KMS-11 (cell line): ENCODE data around the gene RPL27A.
A peak's percentile ranks its signal among the peaks of the same experiment; 100 is the strongest.

ENCODE experiments used
- H2AFZ ChIP-seq: fragments of 200-600 bp; sonication (generic); 2 replicates; pipeline ENCODE4 v1.6.1; 2016; ENCODE audit warnings: antibody characterized with exemption, mixed run types, low read depth
- H3K27ac ChIP-seq: fragments of 200-600 bp; sonication (generic); 2 replicates; pipeline ENCODE4 v1.6.1; 2016; ENCODE audit warnings: mild to moderate bottlenecking, mixed run types
- H3K27me3 ChIP-seq: fragments of 200-600 bp; sonication (generic); 2 replicates; pipeline ENCODE4 v1.6.1; 2017; ENCODE audit warnings: mild to moderate bottlenecking, low read depth, mixed run types, moderate library complexity; ENCODE audit not compliant: insufficient read depth
- H3K36me3 ChIP-seq: fragments of 200-600 bp; sonication (generic); 2 replicates; pipeline ENCODE4 v1.6.1; 2017; ENCODE audit warnings: mild to moderate bottlenecking, mixed run types; ENCODE audit not compliant: insufficient read depth
- H3K4me1 ChIP-seq: fragments of 200-600 bp; sonication (generic); 2 replicates; pipeline ENCODE4 v1.6.1; 2016; ENCODE audit warnings: mild to moderate bottlenecking, low read depth, mixed run types; ENCODE audit not compliant: poor library complexity, severe bottlenecking
- H3K4me2 ChIP-seq: fragments of 200-600 bp; sonication (generic); 2 replicates; pipeline ENCODE4 v1.7.0; 2016; ENCODE audit warnings: mild to moderate bottlenecking, mixed run types
- H3K4me3 ChIP-seq: fragments of 200-600 bp; sonication (generic); IDR thresholded peaks from 2 replicates; pipeline ENCODE4 v1.6.1; 2017; ENCODE audit warnings: low read depth, low read length, mixed read lengths; ENCODE audit not compliant: insufficient read depth
- H3K79me2 ChIP-seq: fragments of 200-600 bp; sonication (generic); 2 replicates; pipeline ENCODE4 v1.6.1; 2016; ENCODE audit warnings: low read depth, mixed run types; ENCODE audit not compliant: insufficient read depth
- H3K9ac ChIP-seq: fragments of 200-600 bp; sonication (generic); 2 replicates; pipeline ENCODE4 v1.6.1; 2016; ENCODE audit warnings: mild to moderate bottlenecking, mixed run types
- H4K20me1 ChIP-seq: fragments of 200-600 bp; sonication (generic); 2 replicates; pipeline ENCODE4 v1.6.1; 2016; ENCODE audit warnings: mild to moderate bottlenecking, mixed run types; ENCODE audit not compliant: insufficient read depth
- CTCF ChIP-seq: fragments of 200-600 bp; sonication (generic); conservative IDR thresholded peaks from 2 replicates; pipeline ENCODE4 v1.6.1; 2017; ENCODE audit warnings: low read depth, mild to moderate bottlenecking, antibody characterized with exemption, low read length, moderate library complexity, mixed read lengths

Gene RPL27A

GRCh38 chr11:8639655-8640054 lies 42.9 kb upstream of the RPL27A start:
- Histone ChIP-seq H3K27me3 (no peaks in the 10 kb centered on the region), H3K4me2 (peak overlapping the region; percentile 15; the same call in 1 of the 2 replicates), H3K27ac (no peak overlapping the region), H4K20me1 (no peaks in the 10 kb centered on the region), H3K4me3 (no peak overlapping the region), H3K36me3 (no peaks in the 10 kb centered on the region), H3K9ac (no peak overlapping the region), H3K79me2 (no peaks in the 10 kb centered on the region), H3K4me1 (peaks cover 58% of the 10 kb centered on the region), H2AFZ (no peak overlapping the region)
- TF ChIP-seq CTCF = no peak

- Histone ChIP-seq H3K79me2 (no peaks in the 10 kb centered on the region), H3K9ac (no peak overlapping the region), H3K4me3 (no peak overlapping the region), H3K27me3 (no peaks in the 10 kb centered on the region), H2AFZ (no peak overlapping the region), H3K4me2 (peak overlapping the region; percentile 84), H3K27ac (peak overlapping the region; percentile 36; the same call in 1 of the 2 replicates), H3K36me3 (no peaks in the 10 kb centered on the region), H3K4me1 (peaks cover 50% of the 10 kb centered on the region), H4K20me1 (no peaks in the 10 kb centered on the region)
- TF ChIP-seq CTCF = no peak
These were observed 42.2 kb upstream of the RPL27A start for GRCh38 chr11:8640267-8640906.

GRCh38 chr11:8641332-8641731 lies 41.3 kb upstream of the RPL27A start:
- Histone ChIP-seq H3K27ac (peak overlapping the region; percentile 36; the same call in 1 of the 2 replicates), H3K79me2 (no peaks in the 10 kb centered on the region), H3K27me3 (no peaks in the 10 kb centered on the region), H3K36me3 (no peaks in the 10 kb centered on the region), H3K9ac (no peak overlapping the region), H3K4me3 (no peak overlapping the region), H3K4me2 (peak overlapping the region; percentile 84), H4K20me1 (no peaks in the 10 kb centered on the region), H3K4me1 (peaks cover 44% of the 10 kb centered on the region), H2AFZ (peak overlapping the region; percentile 44; the same call in 1 of the 2 replicates)
- no peak for TF ChIP-seq CTCF

- H3K9ac ChIP-seq = no peak overlapping the region
- no peak overlapping the region for H3K4me3 ChIP-seq
- no peaks in the 10 kb centered on the region for H3K36me3 ChIP-seq
- peak overlapping the region; percentile 84 for H3K4me2 ChIP-seq
- peaks cover 44% of the 10 kb centered on the region for H3K4me1 ChIP-seq
- peak overlapping the region; percentile 44 for H2AFZ ChIP-seq
- H3K79me2 ChIP-seq = no peaks in the 10 kb centered on the region
- peak overlapping the region; percentile 36; the same call in 1 of the 2 replicates for H3K27ac ChIP-seq
- TF ChIP-seq CTCF = no peak
- H3K27me3 ChIP-seq = no peaks in the 10 kb centered on the region
- H4K20me1 ChIP-seq = no peaks in the 10 kb centered on the region
These were observed 40.3 kb upstream of the RPL27A start for GRCh38 chr11:8642196-8642841.
